Endothelial cell (in vitro differentiated cells): ENCODE results near the gene CADM1. TPM values are rescaled to one million over a fixed set of nuclear protein-coding genes. Genes with fewer than 3 reads are reported as not detected.

ENCODE experiments used
- DNase-seq: peaks from one replicate; pipeline ENCODE4 v3.0.0; 2021; ENCODE audit warnings: low spot score
- H3K27ac Mint-ChIP-seq: one replicate; pipeline ENCODE4 v1.8.0; 2021; ENCODE audit warnings: mixed read lengths, inconsistent platforms; ENCODE audit not compliant: unreplicated experiment
- H3K27me3 Mint-ChIP-seq: one replicate; pipeline ENCODE4 v1.8.0; 2021; ENCODE audit warnings: mild to moderate bottlenecking, moderate library complexity, mixed read lengths, inconsistent platforms; ENCODE audit not compliant: unreplicated experiment
- H3K36me3 Mint-ChIP-seq: one replicate; pipeline ENCODE4 v1.8.0; 2021; ENCODE audit warnings: mild to moderate bottlenecking, low read depth, mixed read lengths, inconsistent platforms; ENCODE audit not compliant: unreplicated experiment
- H3K4me1 Mint-ChIP-seq: one replicate; pipeline ENCODE4 v1.8.0; 2021; ENCODE audit warnings: mild to moderate bottlenecking, mixed read lengths, inconsistent platforms; ENCODE audit not compliant: unreplicated experiment
- H3K4me3 Mint-ChIP-seq: one replicate; pipeline ENCODE4 v1.8.0; 2021; ENCODE audit warnings: mild to moderate bottlenecking, mixed read lengths, inconsistent platforms; ENCODE audit not compliant: unreplicated experiment
- H3K9me3 Mint-ChIP-seq: one replicate; pipeline ENCODE4 v1.8.0; 2021; ENCODE audit warnings: mixed read lengths, inconsistent platforms; ENCODE audit not compliant: unreplicated experiment
- total RNA-seq: library from RNA; stranded (reverse); fragmentation: NEBNext Ultra II Directional; extraction: Animal tissue kit (Norgen Biotek cat#: 25700); gene quantifications from one replicate; pipeline ENCODE4 v1.2.1, GENCODE V29; 2021; ENCODE audit not compliant: unreplicated experiment
- TF ChIP-seq, protein P1 (sequence below): fragments of 200-600 bp; sonication (generic); IDR thresholded peaks from one replicate; pipeline ENCODE4 v1.5.0; 2021; ENCODE audit warnings: antibody characterized with exemption; ENCODE audit not compliant: unreplicated experiment

Gene CADM1
- total RNA-seq, 1 donor from 2014 or later, result 65.5 TPM

DNA sequence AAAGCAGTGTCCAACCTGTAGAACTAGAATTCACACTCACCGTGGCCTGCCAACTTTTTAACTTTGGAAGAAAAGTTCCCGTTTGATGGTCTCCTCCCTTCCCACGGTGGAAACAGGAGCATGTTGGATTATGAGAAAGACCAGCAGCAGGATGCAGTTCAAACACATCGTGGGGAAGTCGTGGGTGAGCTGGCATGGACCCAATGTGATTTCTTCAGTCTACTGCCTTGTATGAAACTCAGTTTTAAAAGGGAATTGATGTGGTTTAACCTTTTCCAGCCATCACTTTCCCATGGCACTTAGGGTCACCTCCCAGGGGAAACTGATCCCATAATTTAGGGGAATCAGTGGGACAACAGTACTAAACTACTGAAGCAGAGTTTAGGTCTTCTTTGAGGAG, 318.3 kb downstream of the CADM1 start:
- no peak overlapping the region for H3K27ac Mint-ChIP-seq
- no peaks in the 10 kb centered on the region for H3K27me3 Mint-ChIP-seq
- no peak overlapping the region for H3K4me3 Mint-ChIP-seq
- TF ChIP-seq, protein P1, sequence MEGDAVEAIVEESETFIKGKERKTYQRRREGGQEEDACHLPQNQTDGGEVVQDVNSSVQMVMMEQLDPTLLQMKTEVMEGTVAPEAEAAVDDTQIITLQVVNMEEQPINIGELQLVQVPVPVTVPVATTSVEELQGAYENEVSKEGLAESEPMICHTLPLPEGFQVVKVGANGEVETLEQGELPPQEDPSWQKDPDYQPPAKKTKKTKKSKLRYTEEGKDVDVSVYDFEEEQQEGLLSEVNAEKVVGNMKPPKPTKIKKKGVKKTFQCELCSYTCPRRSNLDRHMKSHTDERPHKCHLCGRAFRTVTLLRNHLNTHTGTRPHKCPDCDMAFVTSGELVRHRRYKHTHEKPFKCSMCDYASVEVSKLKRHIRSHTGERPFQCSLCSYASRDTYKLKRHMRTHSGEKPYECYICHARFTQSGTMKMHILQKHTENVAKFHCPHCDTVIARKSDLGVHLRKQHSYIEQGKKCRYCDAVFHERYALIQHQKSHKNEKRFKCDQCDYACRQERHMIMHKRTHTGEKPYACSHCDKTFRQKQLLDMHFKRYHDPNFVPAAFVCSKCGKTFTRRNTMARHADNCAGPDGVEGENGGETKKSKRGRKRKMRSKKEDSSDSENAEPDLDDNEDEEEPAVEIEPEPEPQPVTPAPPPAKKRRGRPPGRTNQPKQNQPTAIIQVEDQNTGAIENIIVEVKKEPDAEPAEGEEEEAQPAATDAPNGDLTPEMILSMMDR, result no peak
- H3K36me3 Mint-ChIP-seq, result no peaks in the 10 kb centered on the region
- H3K4me1 Mint-ChIP-seq, result peaks cover 14% of the 10 kb centered on the region
- H3K9me3 Mint-ChIP-seq, result no peaks in the 10 kb centered on the region
- DNase-seq, result no peak

DNA sequence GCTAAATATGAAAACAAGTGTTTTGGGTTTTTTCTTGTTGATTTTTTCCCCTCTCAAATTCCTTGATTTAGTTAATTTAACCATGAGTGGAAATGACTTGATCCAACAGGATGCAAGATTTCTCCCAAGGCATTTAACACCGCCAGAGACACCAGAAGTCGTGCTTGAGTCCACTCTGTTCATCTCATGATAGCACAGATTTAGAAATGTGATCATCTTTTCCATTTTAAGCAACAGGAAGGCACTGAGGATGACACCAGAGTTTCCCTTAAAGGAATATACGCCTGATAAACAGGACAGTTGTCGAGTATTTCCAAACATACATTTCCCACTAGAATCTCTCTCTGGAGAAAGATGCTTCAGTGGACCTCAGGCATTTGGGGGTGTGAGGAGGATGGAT, 318.7 kb downstream of the CADM1 start:
- H3K27ac Mint-ChIP-seq, result no peak overlapping the region
- TF ChIP-seq, protein P1, result no peak
- no peak overlapping the region for H3K4me3 Mint-ChIP-seq
- no peak for DNase-seq
- H3K4me1 Mint-ChIP-seq, result peaks cover 12% of the 10 kb centered on the region
- no peaks in the 10 kb centered on the region for H3K36me3 Mint-ChIP-seq
- no peaks in the 10 kb centered on the region for H3K27me3 Mint-ChIP-seq
- H3K9me3 Mint-ChIP-seq, result no peaks in the 10 kb centered on the region

DNA sequence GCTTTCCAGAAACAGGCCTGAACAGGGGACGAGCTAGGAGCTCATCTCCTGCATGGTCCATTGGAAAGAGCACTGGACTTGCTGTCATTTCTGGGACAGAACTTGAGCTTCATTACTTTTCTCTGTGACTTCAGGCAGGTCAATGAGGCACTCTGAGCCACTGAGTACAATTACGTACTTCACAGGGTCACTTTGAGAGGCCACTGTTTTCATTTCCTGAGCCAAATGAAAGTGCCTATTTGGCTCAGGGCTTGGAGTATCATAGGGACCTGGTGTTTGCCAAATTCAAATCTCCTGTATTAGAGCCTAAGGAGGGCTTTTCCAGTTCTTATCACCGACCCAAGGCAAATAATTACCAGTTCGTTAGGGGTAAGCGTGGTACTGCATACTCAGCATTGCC, 319.3 kb downstream of the CADM1 start:
- TF ChIP-seq, protein P1, result no peak
- H3K36me3 Mint-ChIP-seq, result no peaks in the 10 kb centered on the region
- H3K27me3 Mint-ChIP-seq, result no peaks in the 10 kb centered on the region
- H3K9me3 Mint-ChIP-seq, result no peaks in the 10 kb centered on the region
- H3K27ac Mint-ChIP-seq, result no peak overlapping the region
- peaks cover 10% of the 10 kb centered on the region for H3K4me1 Mint-ChIP-seq
- H3K4me3 Mint-ChIP-seq, result no peak overlapping the region
- no peak for DNase-seq

DNA sequence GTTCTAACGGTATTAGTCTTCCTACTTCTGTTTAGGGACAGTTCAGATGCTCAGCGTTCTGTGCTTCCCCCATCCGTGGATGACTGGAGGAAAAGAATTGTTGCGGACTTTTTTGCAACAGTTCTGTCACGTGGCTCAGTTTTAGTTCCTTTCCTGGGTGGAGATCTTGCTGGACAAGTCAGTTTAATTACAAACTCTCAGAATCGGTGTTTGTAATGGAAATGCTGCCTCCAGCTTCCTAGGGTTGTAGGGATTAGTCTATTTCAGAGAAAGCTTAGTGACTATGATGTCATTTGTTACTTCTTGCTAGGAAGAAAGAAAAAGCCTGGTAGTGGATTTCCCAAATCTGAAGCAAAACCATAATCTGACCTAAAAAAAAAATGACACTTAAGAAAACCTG, 320.4 kb downstream of the CADM1 start:
- no peaks in the 10 kb centered on the region for H3K27me3 Mint-ChIP-seq
- no peak overlapping the region for H3K4me3 Mint-ChIP-seq
- DNase-seq, result no peak
- no peaks in the 10 kb centered on the region for H3K9me3 Mint-ChIP-seq
- H3K4me1 Mint-ChIP-seq, result peaks cover 10% of the 10 kb centered on the region
- H3K27ac Mint-ChIP-seq, result no peak overlapping the region
- no peaks in the 10 kb centered on the region for H3K36me3 Mint-ChIP-seq
- TF ChIP-seq, protein P1, result no peak

DNA sequence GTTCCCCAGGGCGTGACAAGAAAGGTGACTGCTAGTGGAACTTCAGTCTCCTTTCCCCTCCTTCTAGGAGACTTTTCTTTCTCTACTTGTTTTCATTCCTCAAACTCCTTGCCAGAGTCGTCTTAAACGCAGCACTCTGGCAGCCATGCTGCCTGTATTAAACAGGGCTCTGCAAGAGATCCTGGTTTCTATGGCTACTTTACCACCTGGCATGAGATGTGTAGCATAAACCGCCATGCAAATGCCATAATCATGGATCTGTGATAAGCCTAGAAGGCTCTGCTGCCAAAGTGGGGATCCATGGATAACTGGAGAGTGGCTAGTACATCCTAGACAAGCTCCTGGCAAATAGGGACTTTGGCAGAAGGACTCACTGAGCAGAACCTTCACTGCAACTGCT, 321.1 kb downstream of the CADM1 start:
- Mint-ChIP-seq H3K4me3 (no peak overlapping the region), H3K36me3 (no peaks in the 10 kb centered on the region), H3K4me1 (peaks cover 10% of the 10 kb centered on the region), H3K9me3 (no peaks in the 10 kb centered on the region), H3K27ac (no peak overlapping the region), H3K27me3 (no peaks in the 10 kb centered on the region)
- no peak for DNase-seq
- TF ChIP-seq, protein P1, result no peak
